Keratinocyte (primary cell): ENCODE measurements around the gene ZNF674. TPM values are rescaled to one million over a fixed set of nuclear protein-coding genes. Genes with fewer than 3 reads are reported as not detected.
"Not testable (repeated sequence)": the region's sequence is repeated elsewhere in the genome, so short reads cannot be mapped to it uniquely, and the experiment has no call there.

ENCODE experiments used
- DNase-seq: peaks from one replicate; pipeline ENCODE4 v3.0.0-alpha.2; 2011; ENCODE audit warnings: low read depth, missing footprints, low spot score
- FAIRE-seq: peaks from 2 replicates; lab custom pipeline; 2011; peaks lifted over from hg19 to GRCh38; lab: Jason Lieb, UNC
- H2AFZ ChIP-seq: 2 replicates; pipeline ENCODE4 v1.6.0; 2012; ENCODE audit warnings: low read length, control low read depth, inconsistent platforms; ENCODE audit not compliant: control insufficient read depth
- H3K27ac ChIP-seq: 2 replicates; pipeline ENCODE4 v1.5.1; 2011; ENCODE audit warnings: low read length; ENCODE audit not compliant: control insufficient read depth, insufficient read depth
- H3K27me3 ChIP-seq: 3 replicates; pipeline ENCODE4 v1.6.0; 2011; ENCODE audit warnings: low read length; ENCODE audit not compliant: control insufficient read depth, insufficient read depth; ENCODE audit errors: extremely low read depth
- H3K36me3 ChIP-seq, 2 experiments: 2 replicates in 1 of 2; 3 replicates in 1 of 2; pipeline ENCODE4 v1.5.1; 2011; ENCODE audit warnings: low read length in 2 of 2, mild to moderate bottlenecking in 1 of 2; ENCODE audit not compliant: control insufficient read depth in 2 of 2, insufficient read depth in 2 of 2; ENCODE audit errors: extremely low read depth in 1 of 2
- H3K4me1 ChIP-seq: 3 replicates; pipeline ENCODE4 v1.5.1; 2011; ENCODE audit warnings: low read length; ENCODE audit not compliant: control insufficient read depth, insufficient read depth; ENCODE audit errors: extremely low read depth
- H3K4me2 ChIP-seq: 3 replicates; pipeline ENCODE4 v1.6.0; 2011; ENCODE audit warnings: low read depth, low read length; ENCODE audit not compliant: control insufficient read depth, insufficient read depth; ENCODE audit errors: extremely low read depth
- H3K4me3 ChIP-seq, 3 experiments: fragments of 200-600 bp in 1 of 3; sonication (generic) in 1 of 3; 2 replicates in 2 of 3; 3 replicates in 1 of 3; pipeline ENCODE4 v1.5.1; 2011 to 2016; ENCODE audit warnings: low read length in 3 of 3, mild to moderate bottlenecking in 3 of 3, control low read depth in 2 of 3, inconsistent platforms in 1 of 3, low read depth in 1 of 3, mixed read lengths in 1 of 3, mixed run types in 1 of 3, moderate library complexity in 1 of 3; ENCODE audit not compliant: control insufficient read depth in 2 of 3, insufficient read depth in 2 of 3; ENCODE audit errors: extremely low read depth in 1 of 3
- H3K79me2 ChIP-seq: 2 replicates; pipeline ENCODE4 v1.6.0; 2012; ENCODE audit warnings: low read length; ENCODE audit not compliant: control insufficient read depth, insufficient read depth
- H3K9ac ChIP-seq: 3 replicates; pipeline ENCODE4 v1.6.0; 2011; ENCODE audit warnings: low read length; ENCODE audit not compliant: control insufficient read depth, insufficient read depth; ENCODE audit errors: extremely low read depth
- H3K9me1 ChIP-seq: 3 replicates; pipeline ENCODE4 v1.6.0; 2011; ENCODE audit warnings: low read length; ENCODE audit not compliant: control insufficient read depth, insufficient read depth; ENCODE audit errors: extremely low read depth
- H3K9me3 ChIP-seq: 2 replicates; pipeline ENCODE4 v1.5.1; 2012; ENCODE audit warnings: low read depth, low read length; ENCODE audit not compliant: control insufficient read depth
- H4K20me1 ChIP-seq: 3 replicates; pipeline ENCODE4 v1.6.0; 2011; ENCODE audit warnings: low read length; ENCODE audit not compliant: control insufficient read depth, insufficient read depth; ENCODE audit errors: extremely low read depth
- CTCF ChIP-seq, 3 experiments: IDR thresholded peaks in 1 of 3; conservative IDR thresholded peaks in 1 of 3; optimal IDR thresholded peaks in 1 of 3; 2 replicates in 2 of 3; 3 replicates in 1 of 3; pipeline versions ENCODE3 to v1.5.1; 2011; ENCODE audit warnings: low read length in 3 of 3, mild to moderate bottlenecking in 3 of 3, moderate library complexity in 2 of 3, control low read depth in 1 of 3, inconsistent platforms in 1 of 3; ENCODE audit not compliant: insufficient read depth in 2 of 3; ENCODE audit errors: extremely low read depth in 1 of 3
- EZH2 ChIP-seq: IDR thresholded peaks from one replicate; pipeline ENCODE4 v1.6.1; 2012; ENCODE audit warnings: inconsistent platforms, mild to moderate bottlenecking, low read length, moderate library complexity
- dilution Hi-C: fragments of 300-500 bp; cut with MboI; formaldehyde crosslinking; loops from one replicate; pipeline ENCODE4 v1.7.0; 2020; ENCODE audit warnings: low sequenced_read_pairs; ENCODE audit not compliant: extremely low pct_ligation_motif_present
- polyA plus RNA-seq, 5 experiments: library from polyadenylated mRNA; depleted of rRNA in 3 of 5; stranded (reverse) in 3 of 5; stranded (forward) in 1 of 5; unstranded in 1 of 5; fragments of >200 nt; gene quantifications; 1 replicate in 1 of 5; 2 replicates in 3 of 5; 3 replicates in 1 of 5; pipeline versions ENCODE4 v1.2.1 to v1.2.3, GENCODE V29; 2011 to 2012; ENCODE audit warnings: missing spikeins in 2 of 5, low read depth in 1 of 5, low replicate concordance in 1 of 5

Gene ZNF674
- polyA plus RNA-seq, 1 donor (not counting 4 experiments of a cell fraction or from before 2014, with no cell fraction given) = 2.1 TPM

GRCh38 chrX:46549914-46550313, 4.7 kb upstream of the ZNF674 start:
- DNase-seq = no peak
- Histone ChIP-seq H3K36me3 (no peaks in the 10 kb centered on the region), H4K20me1 (no peaks in the 10 kb centered on the region), H3K27ac (no peak overlapping the region), H3K9me1 (no peaks in the 10 kb centered on the region), H2AFZ (no peak overlapping the region), H3K27me3 (no peaks in the 10 kb centered on the region), H3K9ac (no peak overlapping the region), H3K4me1 (no peaks in the 10 kb centered on the region), H3K9me3 (no peaks in the 10 kb centered on the region), H3K79me2 (peaks cover 28% of the 10 kb centered on the region), H3K4me3 (no peak overlapping the region), H3K4me2 (no peak overlapping the region)
- FAIRE-seq = no peak
- dilution Hi-C loops = no loop called here
- TF ChIP-seq EZH2 (no peak), CTCF (optimal IDR thresholded peaks at IDR 0.05 in 1 of 3, IDR thresholded peaks at IDR 0.05 in 1 of 3, conservative IDR thresholded peaks at IDR 0.05 in 1 of 3; ENCODE audit: extremely low read depth in 1 of 3, insufficient read depth in 2 of 3, low read length in 3 of 3) (no peak)

GRCh38 chrX:46547857-46548256, 2.6 kb upstream of the ZNF674 start:
- no peak overlapping the region for H3K9ac ChIP-seq
- H3K4me1 ChIP-seq = peaks cover 6% of the 10 kb centered on the region
- TF ChIP-seq EZH2 = no peak
- no peak for TF ChIP-seq CTCF (optimal IDR thresholded peaks at IDR 0.05 in 1 of 3, IDR thresholded peaks at IDR 0.05 in 1 of 3, conservative IDR thresholded peaks at IDR 0.05 in 1 of 3; ENCODE audit: extremely low read depth in 1 of 3, insufficient read depth in 2 of 3, low read length in 3 of 3)
- DNase-seq (peak; percentile 23), FAIRE-seq (no peak)
- no peaks in the 10 kb centered on the region for H3K9me3 ChIP-seq
- H3K79me2 ChIP-seq = peaks cover 28% of the 10 kb centered on the region
- H4K20me1 ChIP-seq = no peaks in the 10 kb centered on the region
- H3K4me2 ChIP-seq = peak overlapping the region; percentile 12
- H3K36me3 ChIP-seq = no peaks in the 10 kb centered on the region
- H3K9me1 ChIP-seq = no peaks in the 10 kb centered on the region
- no peaks in the 10 kb centered on the region for H3K27me3 ChIP-seq
- dilution Hi-C loops = no loop called here
- no peak overlapping the region for H2AFZ ChIP-seq
- H3K4me3 ChIP-seq = no peak overlapping the region
- H3K27ac ChIP-seq = no peak overlapping the region

GRCh38 chrX:46544527-46544926, 694 bp downstream of the ZNF674 start:
- Histone ChIP-seq H3K4me3 (peak overlapping the region; percentile 77 to 81 (median 78)), H3K4me2 (peak overlapping the region; percentile 86), H3K27ac (peak overlapping the region; percentile 89), H3K9ac (peak overlapping the region; percentile 95), H3K79me2 (peaks cover 28% of the 10 kb centered on the region)
- H3K27me3 ChIP-seq, DNase-seq, H4K20me1 ChIP-seq, H3K9me1 ChIP-seq, dilution Hi-C loops, FAIRE-seq, H3K9me3 ChIP-seq, H2AFZ ChIP-seq, H3K36me3 ChIP-seq, H3K4me1 ChIP-seq: not testable (repeated sequence)
